GM21360 (cell line): ENCODE results near the gene ARHGAP26.
"Not testable (repeated sequence)": the region's sequence is repeated elsewhere in the genome, so short reads cannot be mapped to it uniquely, and the experiment has no call there.

Experiments used
- ATAC-seq: cut with Tn5 transposase; IDR thresholded peaks from one replicate; pipeline ENCODE4 v1.9.1; 2021; ENCODE audit warnings: mild to moderate bottlenecking, moderate library complexity; ENCODE audit not compliant: unreplicated experiment

ARHGAP26 gene

GRCh38 chr5:143073766-143074165, 303.6 kb downstream of the ARHGAP26 start:
- ATAC-seq, result no peak

- ATAC-seq, result no peak
Measured at GRCh38 chr5:143074414-143074996, 304.3 kb downstream of the ARHGAP26 start.

- no peak for ATAC-seq
Measured at GRCh38 chr5:143076377-143076776, 306.2 kb downstream of the ARHGAP26 start.

- ATAC-seq, result no peak
Measured at GRCh38 chr5:143077453-143078103, 307.4 kb downstream of the ARHGAP26 start.

GRCh38 chr5:143078313-143078712, 308.1 kb downstream of the ARHGAP26 start:
- ATAC-seq, result no peak

GRCh38 chr5:143078971-143079370, 308.8 kb downstream of the ARHGAP26 start:
- no peak for ATAC-seq

GRCh38 chr5:143080407-143080806, 310.2 kb downstream of the ARHGAP26 start:
- ATAC-seq, result no peak

GRCh38 chr5:143080982-143081381, 310.8 kb downstream of the ARHGAP26 start:
- no peak for ATAC-seq

GRCh38 chr5:143083006-143083405, 312.8 kb downstream of the ARHGAP26 start:
- no peak for ATAC-seq

GRCh38 chr5:143084407-143084806, 314.2 kb downstream of the ARHGAP26 start:
- no peak for ATAC-seq

GRCh38 chr5:143085319-143085917, 315.2 kb downstream of the ARHGAP26 start:
- ATAC-seq, result no peak

GRCh38 chr5:143086546-143086907, 316.4 kb downstream of the ARHGAP26 start:
- ATAC-seq, result no peak

GRCh38 chr5:143086908-143087637, 316.9 kb downstream of the ARHGAP26 start:
- ATAC-seq, result no peak

GRCh38 chr5:143088702-143089101, 318.5 kb downstream of the ARHGAP26 start:
- ATAC-seq, result not testable (repeated sequence)

- not testable (repeated sequence) for ATAC-seq
Measured at GRCh38 chr5:143090044-143090443, 319.9 kb downstream of the ARHGAP26 start.

- not testable (repeated sequence) for ATAC-seq
Measured at GRCh38 chr5:143092711-143093451, 322.7 kb downstream of the ARHGAP26 start.

GRCh38 chr5:143093452-143094086, 323.4 kb downstream of the ARHGAP26 start:
- no peak for ATAC-seq

- no peak for ATAC-seq
Measured at GRCh38 chr5:143094087-143094521, 323.9 kb downstream of the ARHGAP26 start.

- not testable (repeated sequence) for ATAC-seq
Measured at GRCh38 chr5:143094608-143095007, 324.4 kb downstream of the ARHGAP26 start.

- ATAC-seq, result peak; percentile 83
Measured at GRCh38 chr5:143101121-143101520, 330.9 kb downstream of the ARHGAP26 start.
